CD1c-positive myeloid dendritic cell (primary cell): Measurements from ENCODE around the gene QTRT2.

Experiments used
- DNase-seq: peaks from one replicate; pipeline ENCODE4 v3.0.0-alpha.2; 2016; ENCODE audit errors: extremely low spot score

QTRT2 gene

DNA sequence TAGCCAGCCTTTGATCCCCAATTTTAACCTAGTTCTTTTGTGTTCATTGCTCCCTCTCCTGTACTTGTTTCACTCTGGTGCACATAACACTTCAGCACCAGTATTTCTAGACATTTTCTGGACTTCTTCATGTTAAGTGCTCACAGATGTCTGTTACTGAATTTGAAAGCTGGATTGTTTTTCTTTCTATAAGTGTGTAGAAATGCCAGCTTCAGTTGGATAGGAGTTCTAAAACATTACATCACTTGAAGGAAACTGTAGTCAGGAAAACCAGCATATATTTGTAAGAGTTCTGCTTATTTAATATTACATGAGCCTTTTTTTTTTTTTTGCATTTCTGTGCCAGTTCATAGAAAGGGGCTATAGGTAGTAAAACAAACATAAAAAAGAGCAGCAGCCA lies 21.6 kb downstream of the QTRT2 start:
- no peak for DNase-seq

GRCh38 chr3:114079761-114080160 lies 23.2 kb downstream of the QTRT2 start:
- no peak for DNase-seq

GRCh38 chr3:114080201-114080600 lies 23.7 kb downstream of the QTRT2 start:
- no peak for DNase-seq

DNA sequence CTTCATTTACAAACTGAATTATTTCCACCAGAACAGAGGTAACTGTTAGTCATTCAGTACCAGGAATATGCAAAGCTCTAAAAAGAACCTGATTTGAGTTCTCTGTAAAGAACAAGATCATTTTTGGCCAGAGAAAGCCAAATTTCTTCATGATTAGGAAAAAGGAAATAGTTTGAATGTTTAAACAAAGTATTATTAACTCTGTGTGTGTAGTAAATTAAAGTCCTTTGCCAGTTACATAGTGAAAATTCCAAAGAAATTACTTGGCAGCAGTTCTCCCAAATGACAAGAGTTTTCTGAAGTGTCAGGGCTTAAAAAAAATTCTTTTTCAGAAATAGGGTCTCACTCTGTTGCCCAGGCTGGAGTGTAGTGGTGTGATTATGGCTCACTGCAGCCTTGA lies 24.5 kb downstream of the QTRT2 start:
- no peak for DNase-seq

DNA sequence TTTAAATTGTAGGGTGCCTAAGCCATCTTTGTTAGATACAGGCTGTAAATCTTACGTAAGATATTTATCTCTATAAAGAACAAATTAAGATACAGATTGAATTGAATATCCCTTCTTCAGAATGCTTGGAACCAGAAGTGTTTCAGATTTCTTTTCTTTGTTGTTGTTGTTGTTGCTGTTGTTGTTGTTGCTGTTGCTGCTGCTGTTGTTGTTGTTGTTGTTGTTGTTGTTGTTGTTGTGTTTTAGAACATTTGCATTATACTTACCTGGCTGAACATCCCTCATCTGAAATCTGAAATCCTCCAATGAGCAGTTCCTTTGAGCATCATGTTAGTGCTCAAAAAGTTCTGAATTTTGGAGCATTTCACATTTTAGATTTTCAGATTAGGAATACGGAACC lies 26.6 kb downstream of the QTRT2 start:
- no peak for DNase-seq

GRCh38 chr3:114086356-114086755 lies 29.8 kb downstream of the QTRT2 start:
- DNase-seq = no peak

DNA sequence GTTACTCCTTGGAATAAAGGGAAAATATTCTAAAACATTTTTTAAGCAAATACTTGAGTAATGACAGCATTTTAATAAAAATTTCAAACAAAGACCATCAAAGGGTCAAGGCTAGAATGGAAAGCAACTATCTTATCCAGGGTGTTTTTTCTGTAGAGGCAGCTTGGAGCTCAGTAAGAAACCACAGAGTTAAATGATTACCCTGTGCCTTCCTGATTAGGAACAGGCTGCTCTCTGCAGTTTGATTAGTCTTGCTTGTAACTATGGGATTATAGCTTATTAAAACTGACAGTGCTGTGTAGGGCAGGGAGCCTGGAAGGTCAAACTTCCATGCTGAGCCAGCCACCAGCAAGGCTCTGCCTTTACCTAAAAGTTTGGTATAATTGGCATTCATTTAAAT lies 33.1 kb downstream of the QTRT2 start:
- no peak for DNase-seq

DNA sequence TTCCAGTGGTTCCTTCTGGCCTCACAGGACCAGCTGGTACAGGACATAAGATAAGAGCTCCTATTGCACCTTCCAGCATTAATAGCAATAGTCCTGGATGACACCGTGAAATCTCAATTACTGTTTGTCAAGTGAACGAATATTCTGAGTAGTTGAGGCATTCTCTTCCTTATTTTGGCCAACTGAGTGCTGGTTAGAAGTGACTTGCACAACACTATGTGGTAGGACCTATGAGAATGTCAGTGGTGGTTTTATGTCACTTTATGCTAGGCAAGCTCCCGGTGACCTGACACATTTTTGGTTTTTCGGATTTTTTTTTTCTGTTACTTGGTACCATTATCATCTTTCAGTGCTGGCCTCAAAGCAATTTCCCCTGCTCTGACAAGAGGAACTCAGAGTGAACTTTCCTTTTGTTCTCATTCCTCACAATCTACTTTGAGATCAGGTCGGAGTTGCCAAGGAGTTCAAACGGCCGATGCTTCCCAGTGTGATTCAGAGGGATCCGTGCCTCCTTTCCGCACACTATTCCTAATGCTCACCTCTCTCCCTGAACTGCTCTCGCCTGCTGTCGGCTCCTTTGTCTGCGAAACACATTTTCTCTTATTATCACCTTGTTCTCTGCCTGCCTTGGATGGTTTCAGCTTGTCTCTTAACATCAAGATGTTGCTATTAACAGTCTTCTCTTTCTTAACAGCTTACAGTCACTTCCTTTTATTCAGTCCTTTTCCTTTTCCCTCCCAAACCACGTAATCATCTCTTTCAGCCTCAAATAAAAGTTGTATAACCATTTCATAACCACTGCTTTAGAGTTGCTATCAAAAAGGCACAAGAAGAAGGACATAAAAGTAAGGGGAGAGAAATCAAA lies 35.8 kb downstream of the QTRT2 start:
- DNase-seq = no peak

GRCh38 chr3:114093016-114093380 lies 36.5 kb downstream of the QTRT2 start:
- DNase-seq = no peak

DNA sequence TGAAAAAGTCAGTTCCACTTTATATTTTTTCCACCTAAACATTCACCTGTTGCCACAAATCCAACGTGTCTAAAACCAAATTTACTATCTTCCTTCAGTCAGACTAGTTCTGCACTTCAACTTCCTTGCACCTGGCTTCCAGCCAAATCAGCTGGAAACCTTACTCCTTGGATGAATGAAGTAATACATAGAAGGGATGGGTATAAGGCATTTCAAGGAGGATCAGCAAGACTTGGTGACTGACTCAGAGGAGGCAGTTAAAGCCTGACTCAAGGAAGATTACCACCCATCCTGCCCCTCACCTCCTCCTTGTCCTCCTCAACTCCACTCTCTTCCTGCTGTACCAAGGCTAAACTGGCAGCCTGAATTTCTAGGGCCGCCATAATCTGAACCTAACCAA lies 37.1 kb downstream of the QTRT2 start:
- no peak for DNase-seq

- DNase-seq = no peak
Observed at GRCh38 chr3:114095796-114096195, 39.3 kb downstream of the QTRT2 start.

- no peak for DNase-seq
Observed at GRCh38 chr3:114101101-114101500, 44.6 kb downstream of the QTRT2 start.

DNA sequence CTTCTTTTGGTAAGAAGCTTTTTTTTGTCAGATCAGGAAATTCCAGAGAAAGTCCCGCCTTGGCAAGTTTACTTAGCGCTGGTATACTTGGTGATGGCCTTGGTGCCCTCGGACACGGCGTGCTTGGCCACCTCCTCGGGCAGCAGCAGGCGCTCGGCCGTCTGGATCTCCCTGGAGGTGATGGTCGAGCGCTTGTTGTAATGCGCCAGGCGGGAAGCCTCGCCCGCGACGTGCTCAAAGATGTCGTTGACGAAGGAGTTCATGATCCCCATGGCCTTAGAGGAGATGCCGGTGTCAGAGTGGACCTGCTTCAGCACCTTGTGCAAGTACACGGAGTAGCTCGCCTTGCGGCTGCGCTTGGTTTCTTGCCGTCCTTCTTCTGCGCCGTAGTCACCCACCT lies 46.6 kb downstream of the QTRT2 start:
- no peak for DNase-seq

DNA sequence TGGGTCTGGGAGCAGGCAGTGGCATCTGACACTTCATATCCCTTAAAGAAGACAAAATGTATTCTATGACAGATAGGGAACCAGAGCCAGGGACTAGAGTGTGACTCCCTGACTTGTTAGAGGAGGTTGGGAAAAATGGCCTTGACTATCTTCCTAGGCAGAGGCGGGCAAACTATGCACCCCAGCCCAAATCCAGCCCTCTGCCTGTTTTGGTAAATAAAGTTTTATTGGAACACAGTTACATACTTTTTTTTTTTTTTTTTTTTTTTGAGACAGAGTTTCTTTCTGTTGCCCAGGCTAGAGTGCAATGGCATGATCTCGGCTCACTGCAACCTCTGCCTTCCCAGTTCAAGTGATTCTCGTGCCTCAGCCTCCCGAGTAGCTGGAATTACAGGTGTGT lies 47.3 kb downstream of the QTRT2 start:
- no peak for DNase-seq

- DNase-seq = no peak
Observed at GRCh38 chr3:114104414-114104813, 47.9 kb downstream of the QTRT2 start.

DNA sequence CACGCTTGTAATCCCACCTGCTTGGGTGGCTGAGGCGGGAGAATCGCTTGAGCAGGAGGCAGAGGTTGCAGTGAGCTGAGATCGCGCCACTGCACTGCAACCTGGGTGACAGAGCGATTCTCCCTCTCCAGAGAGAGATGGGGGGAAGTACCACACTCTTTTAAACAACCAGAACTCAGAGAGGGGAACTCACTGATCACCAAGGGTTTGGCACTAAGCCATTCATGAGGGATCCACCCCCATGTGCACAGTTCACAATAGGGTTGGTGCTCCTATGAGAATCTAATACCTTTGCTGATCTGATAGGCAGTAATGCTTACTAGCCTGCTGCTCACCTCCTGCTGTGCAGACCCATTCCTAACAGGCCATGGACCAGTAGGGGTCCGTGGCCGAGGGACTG lies 51.6 kb downstream of the QTRT2 start:
- DNase-seq = no peak

GRCh38 chr3:114110439-114110838 lies 53.9 kb downstream of the QTRT2 start:
- DNase-seq = no peak

DNA sequence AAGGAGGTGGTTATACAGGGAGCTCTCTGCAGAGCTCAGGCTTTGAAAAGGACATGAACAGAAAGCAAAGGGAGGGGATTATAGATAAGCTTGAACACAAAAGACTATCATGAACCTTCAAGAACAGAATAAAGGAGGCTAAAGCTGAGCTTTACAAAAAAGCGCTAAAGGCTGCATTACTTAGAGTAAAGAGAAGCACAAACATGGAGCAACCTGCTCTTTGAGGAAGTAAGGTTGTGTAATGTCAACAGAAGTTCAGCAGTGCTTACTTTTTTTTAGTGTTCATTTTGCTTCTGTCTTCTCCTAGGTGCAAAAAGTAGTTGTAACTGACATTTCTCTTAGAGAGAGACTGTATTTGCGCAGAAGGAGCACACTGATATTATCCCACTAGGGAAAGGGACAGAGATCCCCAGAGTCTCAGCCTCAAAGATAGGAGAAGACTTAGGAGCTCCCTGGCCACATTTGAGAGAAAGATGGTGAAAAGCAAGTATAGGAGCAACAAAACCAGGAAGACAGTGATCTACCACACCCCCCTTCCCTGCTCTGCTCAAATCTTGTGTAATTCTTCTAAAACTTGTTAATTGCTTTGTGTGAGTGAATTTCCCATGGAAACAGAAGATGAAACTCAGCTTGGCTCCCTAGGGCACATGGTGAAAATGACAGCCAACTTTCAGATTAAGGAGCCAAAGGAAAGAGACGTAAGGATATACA lies 54.7 kb downstream of the QTRT2 start:
- peak; percentile 49 for DNase-seq

DNA sequence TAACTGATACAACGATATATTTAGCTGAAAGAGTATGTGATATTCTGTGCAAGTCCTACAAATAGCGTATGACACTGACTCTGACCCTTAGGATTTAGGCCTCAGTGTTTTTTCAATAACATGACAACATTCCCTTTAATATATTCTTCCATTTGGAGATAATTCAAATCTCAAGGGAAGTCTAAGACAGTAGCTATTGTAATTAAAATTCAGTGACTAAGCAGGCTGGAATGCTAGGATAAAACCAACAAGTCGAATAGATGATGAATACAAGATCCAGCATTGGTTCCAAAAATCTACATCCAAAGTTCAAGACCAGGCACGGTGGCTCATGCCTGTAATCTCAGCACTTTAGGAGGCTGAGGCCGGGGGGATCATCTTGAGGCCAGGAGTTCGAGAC lies 56.2 kb downstream of the QTRT2 start:
- DNase-seq = no peak

DNA sequence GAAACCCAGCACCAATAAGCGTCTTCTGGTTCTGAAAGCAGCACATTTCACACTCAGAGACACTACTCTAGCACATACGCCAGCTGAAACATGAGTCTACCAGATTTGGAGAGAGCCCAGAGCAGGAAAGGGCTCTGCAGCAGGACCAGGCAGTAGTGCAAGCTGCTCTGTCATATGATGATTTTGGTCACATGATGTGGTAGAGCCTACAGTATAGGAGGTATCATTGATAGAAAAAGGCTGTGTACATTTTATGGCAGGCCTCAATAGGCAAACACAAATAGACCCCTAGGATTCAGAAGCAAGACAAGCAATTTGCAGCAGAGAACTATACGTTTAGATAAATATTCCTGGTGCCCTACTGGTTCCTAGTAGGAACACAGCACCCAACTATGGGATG lies 58.2 kb downstream of the QTRT2 start:
- DNase-seq = no peak

DNA sequence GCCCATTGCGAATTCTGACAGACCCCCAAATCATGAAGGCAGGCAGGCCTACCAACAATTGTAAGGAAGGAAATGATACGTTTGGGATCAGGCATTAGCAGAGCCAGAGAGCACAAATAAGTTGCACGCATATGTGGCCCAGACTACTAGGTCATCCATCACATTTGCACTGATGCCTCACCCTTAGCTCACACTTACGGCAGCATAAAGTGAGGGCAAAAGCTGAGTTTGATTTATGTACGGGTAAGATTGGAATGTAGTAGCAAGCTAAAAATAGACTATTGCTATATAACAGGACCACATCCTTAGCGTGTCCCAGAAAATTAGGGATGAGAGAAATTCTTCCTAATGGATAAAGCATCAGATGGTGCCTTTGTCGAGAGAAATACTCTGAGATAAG lies 58.6 kb downstream of the QTRT2 start:
- DNase-seq = no peak

- DNase-seq = no peak
Observed at GRCh38 chr3:114119776-114120175, 63.2 kb downstream of the QTRT2 start.

DNA sequence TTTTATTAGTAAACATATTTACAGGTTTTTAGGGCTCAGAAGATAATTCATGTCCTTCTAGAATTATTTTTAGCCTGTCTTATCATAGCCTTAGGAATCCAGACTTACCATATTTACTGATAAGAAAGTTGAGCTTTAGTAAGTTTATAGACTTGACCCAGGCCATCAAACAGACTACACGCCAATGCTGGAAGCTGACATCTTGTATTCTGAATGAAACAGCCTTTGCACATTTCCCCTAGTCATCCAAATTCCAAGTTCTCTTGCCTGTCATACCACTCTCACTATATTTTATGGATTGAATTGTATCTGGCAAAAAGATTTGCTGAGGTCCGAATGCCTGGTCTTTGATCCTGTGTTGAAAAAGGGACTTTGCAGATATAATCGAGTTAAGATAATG lies 63.7 kb downstream of the QTRT2 start:
- DNase-seq = no peak
